ENCODE data around the gene RUNX1. TPM values are rescaled to one million over a fixed set of nuclear protein-coding genes. Genes with fewer than 3 reads are reported as not detected.
"Not testable (repeated sequence)": the region's sequence is repeated elsewhere in the genome, so short reads cannot be mapped to it uniquely, and the experiment has no call there.

The RUNX1 gene
- total RNA-seq, 1 donor from 2014 or later, result 18.7 TPM

DNA sequence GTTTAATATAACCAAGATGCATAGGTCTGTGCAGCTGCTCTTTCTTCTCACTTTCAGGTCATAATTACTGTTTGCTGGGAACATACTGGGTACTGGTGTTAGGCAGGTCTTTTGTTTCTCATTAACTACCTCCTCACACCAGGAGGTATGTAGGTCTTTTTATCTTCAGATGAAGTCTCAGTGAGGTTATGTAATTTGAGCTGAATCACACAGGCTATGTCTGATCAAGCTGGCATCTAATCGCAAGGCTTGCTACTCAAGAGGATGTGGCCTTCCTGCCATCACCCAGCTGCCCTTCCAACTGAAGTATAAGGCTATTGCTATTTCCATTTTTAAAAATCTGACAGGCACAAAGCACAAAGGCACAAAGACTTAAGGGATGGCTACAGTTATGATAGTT is 96.4 kb downstream of the RUNX1 start:
- TF ChIP-seq, protein P1, sequence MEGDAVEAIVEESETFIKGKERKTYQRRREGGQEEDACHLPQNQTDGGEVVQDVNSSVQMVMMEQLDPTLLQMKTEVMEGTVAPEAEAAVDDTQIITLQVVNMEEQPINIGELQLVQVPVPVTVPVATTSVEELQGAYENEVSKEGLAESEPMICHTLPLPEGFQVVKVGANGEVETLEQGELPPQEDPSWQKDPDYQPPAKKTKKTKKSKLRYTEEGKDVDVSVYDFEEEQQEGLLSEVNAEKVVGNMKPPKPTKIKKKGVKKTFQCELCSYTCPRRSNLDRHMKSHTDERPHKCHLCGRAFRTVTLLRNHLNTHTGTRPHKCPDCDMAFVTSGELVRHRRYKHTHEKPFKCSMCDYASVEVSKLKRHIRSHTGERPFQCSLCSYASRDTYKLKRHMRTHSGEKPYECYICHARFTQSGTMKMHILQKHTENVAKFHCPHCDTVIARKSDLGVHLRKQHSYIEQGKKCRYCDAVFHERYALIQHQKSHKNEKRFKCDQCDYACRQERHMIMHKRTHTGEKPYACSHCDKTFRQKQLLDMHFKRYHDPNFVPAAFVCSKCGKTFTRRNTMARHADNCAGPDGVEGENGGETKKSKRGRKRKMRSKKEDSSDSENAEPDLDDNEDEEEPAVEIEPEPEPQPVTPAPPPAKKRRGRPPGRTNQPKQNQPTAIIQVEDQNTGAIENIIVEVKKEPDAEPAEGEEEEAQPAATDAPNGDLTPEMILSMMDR (IDR thresholded peaks at IDR 0.05; ENCODE audit: unreplicated experiment), result no peak
- H3K4me3 Mint-ChIP-seq (ENCODE audit: unreplicated experiment), result no peak overlapping the region
- no peaks in the 10 kb centered on the region for H3K9me3 Mint-ChIP-seq (ENCODE audit: unreplicated experiment)
- DNase-seq (ENCODE audit: low spot score), result no peak
- no peaks in the 10 kb centered on the region for H3K4me1 Mint-ChIP-seq (ENCODE audit: unreplicated experiment)
- H3K36me3 Mint-ChIP-seq (ENCODE audit: low read depth, unreplicated experiment), result no peaks in the 10 kb centered on the region
- H3K27me3 Mint-ChIP-seq (ENCODE audit: unreplicated experiment), result no peaks in the 10 kb centered on the region
- no peak overlapping the region for H3K27ac Mint-ChIP-seq (ENCODE audit: unreplicated experiment)

- not testable (repeated sequence) for H3K4me3 Mint-ChIP-seq (ENCODE audit: unreplicated experiment); H3K27ac Mint-ChIP-seq (ENCODE audit: unreplicated experiment); H3K4me1 Mint-ChIP-seq (ENCODE audit: unreplicated experiment); H3K27me3 Mint-ChIP-seq (ENCODE audit: unreplicated experiment); H3K36me3 Mint-ChIP-seq (ENCODE audit: low read depth, unreplicated experiment); H3K9me3 Mint-ChIP-seq (ENCODE audit: unreplicated experiment); DNase-seq (ENCODE audit: low spot score)
Observed at GRCh38 chr21:34951868-34952267, 97.2 kb downstream of the RUNX1 start.

DNA sequence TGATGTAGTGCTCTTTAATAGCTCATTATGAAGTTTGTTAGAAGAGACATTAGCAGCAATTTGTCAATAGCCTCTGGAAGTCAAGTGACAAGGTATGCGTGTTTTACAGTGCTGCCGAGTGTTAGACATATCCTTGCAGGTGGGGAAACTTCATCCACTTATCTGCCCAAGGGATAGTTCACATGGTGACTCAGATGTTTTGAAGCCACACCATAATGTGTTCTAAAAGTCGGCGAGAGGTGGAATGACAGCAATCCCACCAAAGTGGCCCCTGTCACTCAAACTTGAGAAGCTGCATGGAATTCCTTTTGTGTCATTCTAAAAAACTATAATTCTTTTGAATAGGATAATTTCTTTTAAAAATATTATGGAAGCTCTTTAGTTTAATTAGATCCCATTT is 98.1 kb downstream of the RUNX1 start:
- no peak for DNase-seq (ENCODE audit: low spot score)
- Mint-ChIP-seq H3K9me3 (ENCODE audit: unreplicated experiment) (no peaks in the 10 kb centered on the region), H3K4me1 (ENCODE audit: unreplicated experiment) (no peaks in the 10 kb centered on the region), H3K36me3 (ENCODE audit: low read depth, unreplicated experiment) (peaks cover 3% of the 10 kb centered on the region), H3K4me3 (ENCODE audit: unreplicated experiment) (no peak overlapping the region), H3K27me3 (ENCODE audit: unreplicated experiment) (no peaks in the 10 kb centered on the region), H3K27ac (ENCODE audit: unreplicated experiment) (no peak overlapping the region)
- TF ChIP-seq, protein P1 (IDR thresholded peaks at IDR 0.05; ENCODE audit: unreplicated experiment), result no peak

GRCh38 chr21:34949499-34949898 is 99.6 kb downstream of the RUNX1 start:
- Mint-ChIP-seq H3K9me3 (ENCODE audit: unreplicated experiment) (no peaks in the 10 kb centered on the region), H3K4me1 (ENCODE audit: unreplicated experiment) (no peaks in the 10 kb centered on the region), H3K27ac (ENCODE audit: unreplicated experiment) (no peak overlapping the region), H3K4me3 (ENCODE audit: unreplicated experiment) (no peak overlapping the region), H3K36me3 (ENCODE audit: low read depth, unreplicated experiment) (peaks cover 4% of the 10 kb centered on the region), H3K27me3 (ENCODE audit: unreplicated experiment) (no peaks in the 10 kb centered on the region)
- DNase-seq (ENCODE audit: low spot score), result no peak
- TF ChIP-seq, protein P1 (IDR thresholded peaks at IDR 0.05; ENCODE audit: unreplicated experiment), result no peak

- Mint-ChIP-seq H3K4me1 (ENCODE audit: unreplicated experiment) (no peaks in the 10 kb centered on the region), H3K9me3 (ENCODE audit: unreplicated experiment) (no peaks in the 10 kb centered on the region), H3K27ac (ENCODE audit: unreplicated experiment) (no peak overlapping the region), H3K4me3 (ENCODE audit: unreplicated experiment) (no peak overlapping the region), H3K36me3 (ENCODE audit: low read depth, unreplicated experiment) (peaks cover 4% of the 10 kb centered on the region), H3K27me3 (ENCODE audit: unreplicated experiment) (no peaks in the 10 kb centered on the region)
- DNase-seq (ENCODE audit: low spot score), result no peak
- TF ChIP-seq, protein P1 (IDR thresholded peaks at IDR 0.05; ENCODE audit: unreplicated experiment), result no peak
Observed at GRCh38 chr21:34949030-34949429, 100.1 kb downstream of the RUNX1 start.

DNA sequence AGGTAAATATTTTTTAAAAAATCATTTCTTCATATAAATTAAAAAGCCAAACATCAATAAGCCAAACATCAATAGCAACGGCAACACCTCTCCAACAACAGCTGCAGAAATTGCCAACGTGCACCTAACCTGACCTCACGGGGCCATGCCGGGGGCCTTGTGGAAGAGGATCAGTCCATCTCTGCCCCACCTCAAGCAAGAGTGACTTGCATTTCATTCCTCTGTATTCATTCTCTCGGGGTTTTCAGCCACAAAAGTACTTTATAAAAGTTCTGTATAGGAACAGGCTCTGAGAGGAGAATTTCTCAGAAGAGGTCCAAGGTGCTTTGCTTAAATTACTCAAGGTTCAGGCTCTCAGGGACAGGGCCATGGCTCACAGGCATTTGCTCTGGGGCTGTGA is 100.9 kb downstream of the RUNX1 start:
- TF ChIP-seq, protein P1 (IDR thresholded peaks at IDR 0.05; ENCODE audit: unreplicated experiment), result no peak
- Mint-ChIP-seq H3K4me1 (ENCODE audit: unreplicated experiment) (no peaks in the 10 kb centered on the region), H3K27me3 (ENCODE audit: unreplicated experiment) (no peaks in the 10 kb centered on the region), H3K4me3 (ENCODE audit: unreplicated experiment) (no peak overlapping the region), H3K9me3 (ENCODE audit: unreplicated experiment) (no peaks in the 10 kb centered on the region), H3K36me3 (ENCODE audit: low read depth, unreplicated experiment) (peaks cover 4% of the 10 kb centered on the region), H3K27ac (ENCODE audit: unreplicated experiment) (no peak overlapping the region)
- no peak for DNase-seq (ENCODE audit: low spot score)
